Left hindlimb (tissue), 1 donor: ENCODE measurements around the gene TARBP1.

Experiments used
- DNase-seq: peaks from one replicate; pipeline ENCODE4 v3.0.0-alpha.2; 2018

Gene TARBP1

GRCh38 chr1:234484218-234484617 lies 5.2 kb upstream of the TARBP1 start:
- DNase-seq: no peak

GRCh38 chr1:234481771-234482170 lies 2.8 kb upstream of the TARBP1 start:
- no peak for DNase-seq

DNA sequence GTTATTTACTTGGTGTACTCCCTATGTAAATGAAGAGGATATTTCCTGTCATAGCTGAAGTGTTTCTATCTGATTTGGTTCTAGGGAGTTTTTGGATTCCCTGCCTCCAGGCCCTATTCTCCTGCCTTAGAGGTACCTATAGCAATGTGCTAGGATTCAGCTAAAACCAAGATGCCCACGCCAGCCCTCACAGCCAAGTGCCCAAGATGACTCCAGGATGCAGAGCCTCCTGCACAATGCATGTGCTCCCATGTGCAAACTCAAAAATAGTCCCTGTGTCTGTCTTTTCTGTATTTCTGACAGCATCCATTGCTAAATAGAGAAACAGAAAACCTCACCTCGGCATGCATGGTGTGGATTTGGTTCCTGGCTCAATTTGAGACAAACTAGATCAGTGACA lies 887 bp upstream of the TARBP1 start:
- no peak for DNase-seq

DNA sequence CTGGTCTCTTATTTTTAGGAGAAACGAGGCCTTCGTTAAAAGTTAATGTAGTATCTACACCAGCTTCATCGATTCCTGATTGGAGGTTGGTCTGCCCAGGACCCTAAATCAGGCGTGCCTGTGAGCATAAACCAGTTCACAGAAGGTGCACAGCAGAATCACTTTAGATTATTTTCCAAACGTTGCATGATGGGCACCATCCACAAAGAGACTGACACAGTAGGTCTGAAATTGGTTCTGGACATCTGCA lies 256 bp upstream of the TARBP1 start:
- DNase-seq: no peak

DNA sequence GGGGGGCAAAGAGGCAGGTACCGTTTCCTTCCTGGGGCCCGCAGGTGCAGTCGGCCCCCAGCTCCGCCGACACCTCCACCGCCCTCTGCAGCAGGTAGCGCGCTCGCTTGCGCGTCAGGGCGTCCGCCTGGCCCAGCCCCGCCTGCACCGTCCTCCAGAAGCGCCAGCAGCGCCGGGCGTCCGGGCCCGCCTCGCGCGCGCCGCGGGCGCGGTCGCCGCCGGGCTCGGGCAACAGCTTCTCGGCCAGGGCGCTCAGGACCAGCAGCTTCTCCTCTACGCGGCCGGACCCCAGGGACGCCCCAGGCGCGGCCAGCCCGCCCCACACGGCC lies 863 bp downstream of the TARBP1 start:
- no peak for DNase-seq

DNA sequence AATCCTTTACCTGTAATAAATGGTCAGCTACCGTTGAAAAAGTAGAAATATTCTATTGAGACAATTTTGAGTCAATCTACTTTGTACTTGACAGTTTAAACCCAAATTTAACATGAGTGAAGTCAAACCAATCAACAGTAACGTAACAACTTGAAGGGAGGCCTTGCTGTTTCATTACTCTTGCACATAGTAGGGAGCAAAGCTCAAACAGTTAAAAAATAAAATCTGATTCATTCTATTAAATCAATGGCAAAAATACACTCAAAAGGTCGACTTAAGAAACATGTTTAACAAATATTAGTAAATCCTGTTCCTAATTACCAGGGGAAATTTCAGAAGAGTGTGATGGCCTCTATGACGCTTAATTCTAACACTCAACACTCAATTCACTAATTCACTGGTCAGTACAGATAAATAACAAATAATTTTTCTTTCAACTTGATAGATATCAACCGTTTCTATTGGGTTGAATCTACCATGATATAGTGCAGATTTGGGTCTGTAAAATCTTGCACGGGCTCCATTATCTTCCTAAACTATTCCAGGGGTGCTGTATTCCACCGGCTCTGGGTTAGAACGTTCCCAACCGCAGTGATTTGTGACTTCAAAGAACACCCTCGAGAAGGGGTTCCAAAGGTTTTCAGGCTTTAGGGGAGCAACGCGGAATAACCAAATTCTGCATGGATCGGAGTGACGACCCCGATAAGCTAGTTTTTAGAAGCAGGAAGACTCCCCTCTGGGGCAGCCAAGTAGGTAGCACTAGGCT lies 1.4 kb downstream of the TARBP1 start:
- no peak for DNase-seq

DNA sequence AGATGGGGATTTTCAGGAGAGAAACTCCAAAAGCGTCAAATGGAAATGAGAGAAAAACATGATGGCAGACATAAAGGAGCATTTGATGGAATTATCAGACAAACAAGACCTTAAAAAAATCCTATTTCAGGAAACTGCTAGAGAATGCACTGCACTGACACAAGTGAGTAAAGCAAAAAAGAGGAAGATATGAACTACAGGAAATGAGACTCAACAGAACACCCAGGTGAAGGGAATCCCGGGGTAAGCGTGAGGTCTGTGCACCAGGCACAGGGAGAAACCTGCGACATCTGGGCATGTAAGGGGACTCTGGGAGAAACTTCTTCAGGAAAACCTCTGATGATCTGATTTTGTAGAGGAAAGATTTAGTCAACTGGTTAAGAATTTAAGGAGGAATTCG lies 2.8 kb downstream of the TARBP1 start:
- DNase-seq: no peak

GRCh38 chr1:234475167-234475793 lies 3.7 kb downstream of the TARBP1 start:
- DNase-seq: no peak

- no peak for DNase-seq
These were observed 4.6 kb downstream of the TARBP1 start for GRCh38 chr1:234474375-234474774.

DNA sequence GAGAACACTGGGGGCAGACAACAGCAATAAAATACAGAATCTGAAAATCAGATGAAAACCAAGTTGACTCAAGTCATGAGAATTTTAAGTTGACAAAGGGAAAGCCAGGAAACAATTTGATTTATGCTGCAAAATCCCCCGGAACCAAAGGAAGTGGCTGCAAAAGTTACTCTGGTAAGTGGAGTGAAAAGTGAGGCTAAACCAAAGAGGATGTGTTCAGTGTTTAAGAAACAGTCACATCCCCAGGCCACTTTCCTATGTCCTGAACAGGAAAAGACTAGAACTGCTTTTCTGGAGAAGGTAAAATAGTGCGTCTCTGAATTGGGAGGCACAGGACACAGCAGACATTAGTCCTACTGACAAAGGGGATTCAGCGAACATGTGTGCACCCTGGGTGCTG lies 5.9 kb downstream of the TARBP1 start:
- no peak for DNase-seq

GRCh38 chr1:234469376-234469775 lies 9.6 kb downstream of the TARBP1 start:
- no peak for DNase-seq

GRCh38 chr1:234468580-234468979 lies 10.4 kb downstream of the TARBP1 start:
- DNase-seq: no peak

GRCh38 chr1:234467821-234468220 lies 11.2 kb downstream of the TARBP1 start:
- DNase-seq: no peak

- DNase-seq: no peak
These were observed 12.0 kb downstream of the TARBP1 start for GRCh38 chr1:234466945-234467344.

DNA sequence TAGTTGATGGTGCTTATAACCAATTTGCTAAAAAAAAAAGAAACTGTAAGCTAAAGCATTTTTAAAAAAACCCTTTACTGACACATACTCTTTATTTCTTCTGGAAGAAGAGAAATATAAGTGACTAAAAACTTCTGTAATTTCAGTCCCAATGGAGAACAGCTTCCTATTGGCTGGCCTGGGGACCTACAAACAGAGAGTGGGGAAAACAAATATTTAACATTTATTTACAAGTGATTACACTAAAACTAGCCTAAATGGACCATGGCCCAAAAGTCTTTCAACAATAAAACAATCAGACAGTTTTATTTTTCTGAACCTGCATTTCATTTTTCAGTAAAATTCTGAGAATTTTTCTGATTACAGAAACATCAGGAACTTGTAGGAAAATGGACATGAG lies 15.2 kb downstream of the TARBP1 start:
- no peak for DNase-seq

GRCh38 chr1:234460652-234461051 lies 18.3 kb downstream of the TARBP1 start:
- DNase-seq: no peak

DNA sequence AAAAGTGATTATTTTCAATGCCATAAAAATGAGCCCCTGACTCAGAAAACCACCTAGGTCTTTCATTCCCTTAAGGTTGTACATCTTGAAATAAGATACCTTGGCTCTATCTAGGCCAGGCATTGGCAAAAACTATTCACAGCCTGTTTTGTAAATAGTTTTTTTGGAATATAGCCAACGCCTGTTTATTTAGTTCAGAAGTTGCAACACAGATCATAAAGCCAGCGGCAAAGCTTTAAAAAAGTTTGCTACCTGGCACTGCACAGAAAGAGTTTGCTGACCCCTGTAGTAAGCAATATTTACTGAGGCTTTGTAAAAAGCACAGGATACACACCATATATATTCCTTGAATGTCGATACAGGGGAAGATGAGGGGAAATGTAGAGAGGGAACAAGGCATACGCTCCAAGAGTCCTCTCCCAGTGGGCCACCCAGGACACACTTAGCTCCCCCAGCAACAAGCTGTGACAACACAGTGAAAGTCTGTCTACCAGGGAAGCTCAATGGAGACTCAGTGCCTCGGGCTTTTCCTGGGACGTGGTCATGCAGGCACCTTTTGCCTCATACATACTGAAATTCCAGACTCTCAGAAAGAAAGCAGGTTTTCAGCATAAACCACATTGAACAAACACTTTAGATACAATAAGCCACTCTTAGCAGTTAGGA lies 20.5 kb downstream of the TARBP1 start:
- DNase-seq: no peak

DNA sequence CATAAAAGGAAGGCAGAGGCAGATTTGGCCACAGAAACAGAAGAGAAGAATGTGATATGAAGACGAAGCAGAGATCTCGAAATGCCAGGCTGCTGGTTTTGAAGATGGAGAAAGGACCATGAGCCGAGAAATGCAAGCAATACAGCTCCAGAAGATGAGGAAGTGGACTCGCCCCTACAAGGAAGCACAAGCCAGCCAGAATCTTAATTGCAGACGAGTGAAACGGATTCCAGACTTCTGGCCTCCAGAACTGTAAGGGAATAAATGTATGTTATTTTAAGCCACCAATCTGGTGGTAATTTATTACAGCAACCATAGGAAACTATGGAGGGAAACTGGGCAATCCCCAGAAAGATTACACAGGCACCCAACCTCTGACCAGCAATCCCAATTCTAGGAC lies 24.1 kb downstream of the TARBP1 start:
- no peak for DNase-seq

DNA sequence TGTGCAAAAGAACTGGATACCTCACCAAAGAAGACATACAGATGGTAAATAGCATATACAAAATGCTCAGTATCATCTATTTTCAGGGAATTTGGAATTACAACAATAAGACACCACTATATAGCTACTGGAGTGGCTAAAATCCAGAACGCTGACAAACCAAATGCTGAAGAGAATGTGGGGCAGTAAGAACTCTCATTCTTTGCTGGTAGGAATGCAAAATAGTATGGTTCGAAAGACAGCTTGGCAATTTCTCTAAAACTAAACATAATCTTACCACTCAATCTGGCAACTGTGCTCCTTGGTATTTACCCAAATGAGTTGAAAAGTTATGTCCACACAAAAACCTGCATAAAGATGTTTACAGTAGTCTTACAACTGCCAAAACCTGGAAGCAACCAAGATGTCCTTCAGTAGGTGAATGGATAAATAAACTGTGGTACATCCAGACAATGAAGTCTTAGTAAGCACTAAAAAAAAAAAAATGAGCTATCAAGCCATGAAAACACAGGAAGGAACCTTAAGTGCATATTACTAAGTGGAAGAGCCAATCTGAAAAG lies 26.5 kb downstream of the TARBP1 start:
- no peak for DNase-seq

DNA sequence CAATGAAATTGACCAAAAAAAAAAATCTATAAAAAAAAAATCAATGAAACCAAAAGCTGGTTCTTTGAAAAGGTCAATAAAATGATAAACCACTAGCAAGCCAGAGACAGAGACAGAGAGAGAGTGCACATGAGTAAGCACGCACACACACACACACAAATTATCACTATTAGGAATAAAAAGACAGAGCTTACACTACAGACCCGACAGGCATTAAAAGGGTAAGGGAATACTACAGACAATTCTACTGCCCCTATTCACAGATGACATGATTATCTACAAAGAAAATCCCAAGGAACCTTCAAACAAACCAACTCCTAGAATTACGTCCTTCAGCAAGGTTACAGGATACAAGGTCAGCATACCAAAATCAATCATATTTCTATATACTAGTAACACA lies 38.6 kb downstream of the TARBP1 start:
- DNase-seq: no peak

GRCh38 chr1:234438579-234438978 lies 40.4 kb downstream of the TARBP1 start:
- no peak for DNase-seq

DNA sequence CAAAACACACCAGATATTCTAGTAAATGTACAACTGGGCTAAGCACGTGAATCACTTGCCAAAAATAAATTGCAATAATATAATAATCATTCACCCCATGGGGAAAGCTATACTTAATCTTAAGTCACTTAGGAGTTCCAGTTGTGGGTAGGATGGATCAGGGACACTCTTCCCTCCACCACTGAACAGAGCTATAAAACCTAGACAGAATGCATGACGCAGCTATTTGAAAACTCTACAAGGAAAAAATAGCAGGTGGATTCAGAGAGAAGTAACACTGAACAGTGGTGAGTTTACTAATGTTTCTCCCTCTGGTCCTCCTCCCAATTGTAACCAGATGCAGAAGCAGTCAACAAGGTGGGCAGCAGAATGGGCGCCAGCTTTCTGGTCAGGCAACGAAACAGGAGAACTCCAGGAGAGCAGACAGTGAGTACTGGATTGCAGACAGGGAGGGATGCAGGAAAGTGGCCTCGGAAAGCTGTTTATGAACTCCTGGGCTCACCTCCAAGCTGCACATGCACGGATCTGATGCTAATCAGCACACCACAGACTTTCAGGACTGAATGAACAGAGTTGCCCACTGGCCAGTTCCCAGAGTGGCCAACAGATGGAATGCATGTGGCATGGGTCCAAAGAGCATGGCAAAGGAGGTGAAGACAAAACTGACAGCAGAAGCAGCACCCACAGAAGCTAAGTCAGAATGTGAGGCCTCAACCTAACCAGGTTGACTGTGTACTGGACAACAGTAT lies 41.4 kb downstream of the TARBP1 start:
- no peak for DNase-seq

DNA sequence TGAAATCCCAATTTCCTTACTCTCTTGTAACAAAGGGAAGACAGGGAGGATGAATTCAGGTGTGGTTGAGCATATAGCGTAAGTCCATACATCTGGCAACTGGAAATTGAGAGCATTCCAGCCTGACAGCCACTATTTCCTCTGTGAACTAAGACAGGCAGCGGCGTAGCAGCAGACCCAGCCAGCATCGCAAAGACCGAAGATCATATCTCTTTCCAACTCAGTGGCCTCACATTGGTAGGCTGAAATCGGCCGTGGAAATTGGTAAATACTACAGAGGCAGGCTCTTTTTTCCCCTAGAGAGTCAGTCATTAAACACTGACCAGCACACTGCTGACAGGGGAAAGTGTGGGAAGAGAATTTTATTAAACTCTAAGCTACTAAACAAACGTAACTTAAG lies 43.4 kb downstream of the TARBP1 start:
- no peak for DNase-seq

- no peak for DNase-seq
These were observed 44.3 kb downstream of the TARBP1 start for GRCh38 chr1:234434706-234435105.
